ENCODE data around the gene SPDYA.

SPDYA gene

DNA sequence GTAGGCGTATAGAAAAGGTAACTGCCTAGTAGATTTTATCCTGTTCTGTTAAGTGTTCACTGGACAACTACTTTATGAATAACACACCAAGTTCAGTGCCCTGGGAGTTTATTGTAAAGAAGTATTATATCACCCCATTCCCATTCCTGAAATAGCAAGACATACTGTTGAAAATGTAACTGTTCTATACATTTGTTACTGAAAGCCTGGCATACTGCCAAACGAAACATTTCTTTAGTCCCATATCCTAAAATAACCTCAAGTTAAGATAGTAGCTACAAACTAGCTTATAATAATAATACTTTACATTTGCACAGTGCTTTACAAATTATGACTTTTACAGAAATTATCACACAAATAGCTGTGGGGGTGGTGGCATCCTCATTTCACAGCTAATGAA, 25.1 kb downstream of the SPDYA start:
- H3K36me3 ChIP-seq (ENCODE audit: control insufficient read depth, insufficient read depth, low read length) = no peaks in the 10 kb centered on the region
- no peak overlapping the region for H3K9ac ChIP-seq (ENCODE audit: low read length)
- no peak overlapping the region for H3K27ac ChIP-seq (ENCODE audit: low read depth, low read length)
- no peaks in the 10 kb centered on the region for H3K27me3 ChIP-seq (ENCODE audit: control insufficient read depth, insufficient read depth, low read length)
- H3K4me3 ChIP-seq (ENCODE audit: low read length) = no peak overlapping the region
- H3K4me1 ChIP-seq (ENCODE audit: control insufficient read depth, insufficient read depth, low read length) = no peaks in the 10 kb centered on the region

- Histone ChIP-seq H3K4me3 (ENCODE audit: low read length) (no peak overlapping the region), H3K9ac (ENCODE audit: low read length) (no peak overlapping the region), H3K27me3 (ENCODE audit: control insufficient read depth, insufficient read depth, low read length) (no peaks in the 10 kb centered on the region), H3K36me3 (ENCODE audit: control insufficient read depth, insufficient read depth, low read length) (no peaks in the 10 kb centered on the region), H3K27ac (ENCODE audit: low read depth, low read length) (no peak overlapping the region), H3K4me1 (ENCODE audit: control insufficient read depth, insufficient read depth, low read length) (no peaks in the 10 kb centered on the region)
Measured at GRCh38 chr2:28838971-28839370, 28.3 kb downstream of the SPDYA start.

DNA sequence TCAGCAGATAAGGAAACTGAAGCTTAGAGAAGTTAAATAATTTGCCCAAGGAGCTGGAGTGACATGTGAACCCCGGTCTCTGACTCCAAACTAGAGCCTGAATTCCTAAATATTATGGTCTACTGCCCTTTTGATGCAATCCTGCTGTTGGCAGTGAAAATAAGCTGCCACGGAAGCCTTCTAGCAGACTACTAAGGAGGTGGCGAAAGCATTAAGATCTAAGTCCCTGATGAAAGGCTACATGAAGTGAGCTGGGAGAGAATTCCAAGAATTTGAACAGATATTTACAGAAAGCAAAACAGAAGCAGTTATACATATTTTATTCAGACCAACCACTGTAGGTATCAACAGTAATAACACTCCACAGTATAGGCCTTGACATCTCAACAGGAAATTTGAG, 31.4 kb downstream of the SPDYA start:
- H3K4me3 ChIP-seq (ENCODE audit: low read length) = no peak overlapping the region
- H3K27ac ChIP-seq (ENCODE audit: low read depth, low read length) = no peak overlapping the region
- H3K27me3 ChIP-seq (ENCODE audit: control insufficient read depth, insufficient read depth, low read length) = no peaks in the 10 kb centered on the region
- H3K36me3 ChIP-seq (ENCODE audit: control insufficient read depth, insufficient read depth, low read length) = no peaks in the 10 kb centered on the region
- H3K9ac ChIP-seq (ENCODE audit: low read length) = no peak overlapping the region
- H3K4me1 ChIP-seq (ENCODE audit: control insufficient read depth, insufficient read depth, low read length) = no peaks in the 10 kb centered on the region

GRCh38 chr2:28855193-28855592, 44.6 kb downstream of the SPDYA start:
- no peak overlapping the region for H3K4me3 ChIP-seq (ENCODE audit: low read length)
- H3K27me3 ChIP-seq (ENCODE audit: control insufficient read depth, insufficient read depth, low read length) = no peaks in the 10 kb centered on the region
- no peaks in the 10 kb centered on the region for H3K4me1 ChIP-seq (ENCODE audit: control insufficient read depth, insufficient read depth, low read length)
- H3K36me3 ChIP-seq (ENCODE audit: control insufficient read depth, insufficient read depth, low read length) = no peaks in the 10 kb centered on the region
- H3K9ac ChIP-seq (ENCODE audit: low read length) = no peak overlapping the region
- no peak overlapping the region for H3K27ac ChIP-seq (ENCODE audit: low read depth, low read length)

DNA sequence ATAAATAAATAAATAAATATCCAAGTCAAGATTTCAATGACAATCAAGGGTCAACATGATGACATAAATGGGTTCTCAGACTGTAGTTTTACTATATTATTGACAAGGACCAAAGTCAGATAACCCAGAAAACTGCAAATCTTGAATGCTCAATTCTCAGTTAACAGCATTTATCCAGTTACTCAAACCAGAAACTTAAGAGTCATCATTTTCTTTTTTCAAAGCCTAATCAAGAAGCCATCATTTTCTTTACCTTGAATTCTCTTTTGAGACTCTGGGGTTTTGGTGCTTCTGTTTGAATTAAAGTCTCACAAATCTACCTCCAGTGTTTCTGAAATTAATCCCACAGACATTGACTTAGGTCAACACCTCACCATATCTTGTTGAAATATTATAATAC, 45.3 kb downstream of the SPDYA start:
- H3K4me1 ChIP-seq (ENCODE audit: control insufficient read depth, insufficient read depth, low read length) = no peaks in the 10 kb centered on the region
- no peak overlapping the region for H3K9ac ChIP-seq (ENCODE audit: low read length)
- H3K36me3 ChIP-seq (ENCODE audit: control insufficient read depth, insufficient read depth, low read length) = peaks cover 3% of the 10 kb centered on the region
- no peak overlapping the region for H3K27ac ChIP-seq (ENCODE audit: low read depth, low read length)
- no peaks in the 10 kb centered on the region for H3K27me3 ChIP-seq (ENCODE audit: control insufficient read depth, insufficient read depth, low read length)
- no peak overlapping the region for H3K4me3 ChIP-seq (ENCODE audit: low read length)

DNA sequence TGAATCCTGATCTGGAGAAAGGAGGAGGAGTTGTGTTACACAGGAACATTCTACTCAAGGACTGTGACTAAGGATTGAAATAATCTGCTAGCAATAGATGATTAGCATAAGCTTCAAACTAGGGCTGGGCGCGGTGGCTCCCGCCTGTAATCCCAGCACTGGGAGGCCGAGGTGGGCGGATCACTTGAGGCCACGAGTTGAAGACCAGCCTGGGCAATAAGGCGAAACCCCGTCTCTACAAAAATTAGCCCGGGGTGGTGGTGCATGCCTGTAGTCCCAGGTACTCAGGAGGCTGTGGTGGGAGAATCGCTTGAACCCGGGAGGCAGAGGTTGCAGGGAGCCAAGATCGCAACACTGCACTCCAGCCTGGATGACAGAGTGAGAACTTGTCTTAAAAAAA, 58.0 kb downstream of the SPDYA start:
- no peaks in the 10 kb centered on the region for H3K27me3 ChIP-seq (ENCODE audit: control insufficient read depth, insufficient read depth, low read length)
- H3K9ac ChIP-seq (ENCODE audit: low read length) = no peak overlapping the region
- peaks cover 3% of the 10 kb centered on the region for H3K36me3 ChIP-seq (ENCODE audit: control insufficient read depth, insufficient read depth, low read length)
- peak overlapping the region; percentile 84 for H3K4me3 ChIP-seq (ENCODE audit: low read length)
- no peak overlapping the region for H3K27ac ChIP-seq (ENCODE audit: low read depth, low read length)
- H3K4me1 ChIP-seq (ENCODE audit: control insufficient read depth, insufficient read depth, low read length) = peaks cover 8% of the 10 kb centered on the region

DNA sequence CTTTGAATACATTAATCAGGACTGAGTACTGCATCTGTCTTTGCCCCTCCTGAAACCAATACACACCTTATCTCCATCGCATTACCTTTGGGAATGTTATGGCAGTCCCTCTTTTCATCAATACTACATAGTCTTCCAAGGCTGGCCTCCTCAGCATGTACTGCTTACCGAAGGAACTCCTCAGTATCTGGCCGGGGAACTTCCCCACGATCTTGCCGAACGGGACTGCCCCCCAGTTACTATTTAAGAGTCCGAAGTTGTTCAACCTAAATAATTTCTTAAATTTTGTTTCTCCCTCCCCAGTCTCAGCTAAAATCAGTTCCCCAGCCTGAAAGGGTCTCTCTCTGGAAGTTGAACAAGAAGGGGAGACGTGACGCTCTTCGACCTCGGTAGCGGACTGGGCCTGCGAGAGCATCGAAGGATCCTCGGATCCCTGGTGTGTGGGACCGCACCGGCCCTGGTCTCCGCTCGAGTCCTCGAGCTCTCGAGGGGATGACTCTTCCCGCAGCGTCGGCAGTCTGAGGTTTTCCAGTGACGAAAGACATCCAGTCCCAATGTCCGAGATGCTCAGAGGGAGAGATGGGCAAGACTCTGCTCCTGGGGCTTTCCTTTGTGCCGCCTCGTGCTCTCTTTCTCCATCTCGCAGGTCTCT, 59.0 kb downstream of the SPDYA start:
- peak overlapping the region; percentile 39 for H3K9ac ChIP-seq (ENCODE audit: low read length)
- H3K27ac ChIP-seq (ENCODE audit: low read depth, low read length) = peak overlapping the region; percentile 60
- H3K4me3 ChIP-seq (ENCODE audit: low read length) = peak overlapping the region; percentile 84
- peaks cover 8% of the 10 kb centered on the region for H3K4me1 ChIP-seq (ENCODE audit: control insufficient read depth, insufficient read depth, low read length)
- H3K36me3 ChIP-seq (ENCODE audit: control insufficient read depth, insufficient read depth, low read length) = no peaks in the 10 kb centered on the region
- no peaks in the 10 kb centered on the region for H3K27me3 ChIP-seq (ENCODE audit: control insufficient read depth, insufficient read depth, low read length)

GRCh38 chr2:28870146-28870891, 59.7 kb downstream of the SPDYA start, which contains the start of gene TRMT61B:
TRMT61B (minus strand) TSS chr2:28870309; CDS start chr2:28870277, 32 bp downstream.
- H3K27ac ChIP-seq (ENCODE audit: low read depth, low read length) = peak within 1 kb of the TSS; percentile 60
- peaks cover 8% of the 10 kb centered on the region for H3K4me1 ChIP-seq (ENCODE audit: control insufficient read depth, insufficient read depth, low read length)
- peak within 1 kb of the TSS; percentile 84 for H3K4me3 ChIP-seq (ENCODE audit: low read length)
- H3K36me3 ChIP-seq (ENCODE audit: control insufficient read depth, insufficient read depth, low read length) = no peaks in the 10 kb centered on the region
- no peaks in the 10 kb centered on the region for H3K27me3 ChIP-seq (ENCODE audit: control insufficient read depth, insufficient read depth, low read length)
- H3K9ac ChIP-seq (ENCODE audit: low read length) = peak within 1 kb of the TSS; percentile 84

DNA sequence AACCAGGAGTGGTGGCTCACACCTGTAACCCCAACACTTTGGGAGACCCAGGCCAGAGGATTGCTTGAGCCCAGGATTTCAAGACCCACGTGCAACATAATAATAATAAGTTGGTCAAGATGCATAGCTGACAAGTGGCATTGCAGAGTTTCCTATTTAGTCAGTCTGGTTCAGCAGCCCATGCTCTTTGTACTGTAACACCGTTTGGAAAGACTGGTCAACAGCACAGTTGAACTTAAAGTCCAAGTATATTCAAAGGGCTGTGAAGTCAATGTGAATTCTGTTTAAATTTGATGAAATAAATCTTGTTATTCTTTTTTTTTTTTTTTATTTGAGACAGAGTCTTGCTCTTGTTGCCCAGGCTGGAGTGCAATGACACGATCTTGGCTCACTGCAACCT, 61.0 kb downstream of the SPDYA start:
- Histone ChIP-seq H3K27ac (ENCODE audit: low read depth, low read length) (no peak overlapping the region), H3K4me1 (ENCODE audit: control insufficient read depth, insufficient read depth, low read length) (peaks cover 8% of the 10 kb centered on the region), H3K4me3 (ENCODE audit: low read length) (no peak overlapping the region), H3K27me3 (ENCODE audit: control insufficient read depth, insufficient read depth, low read length) (no peaks in the 10 kb centered on the region), H3K9ac (ENCODE audit: low read length) (no peak overlapping the region), H3K36me3 (ENCODE audit: control insufficient read depth, insufficient read depth, low read length) (no peaks in the 10 kb centered on the region)

GRCh38 chr2:28880193-28880592, 69.6 kb downstream of the SPDYA start:
- Histone ChIP-seq H3K36me3 (ENCODE audit: control insufficient read depth, insufficient read depth, low read length) (no peaks in the 10 kb centered on the region), H3K4me3 (ENCODE audit: low read length) (no peak overlapping the region), H3K9ac (ENCODE audit: low read length) (no peak overlapping the region), H3K27me3 (ENCODE audit: control insufficient read depth, insufficient read depth, low read length) (no peaks in the 10 kb centered on the region), H3K4me1 (ENCODE audit: control insufficient read depth, insufficient read depth, low read length) (no peaks in the 10 kb centered on the region), H3K27ac (ENCODE audit: low read depth, low read length) (no peak overlapping the region)

DNA sequence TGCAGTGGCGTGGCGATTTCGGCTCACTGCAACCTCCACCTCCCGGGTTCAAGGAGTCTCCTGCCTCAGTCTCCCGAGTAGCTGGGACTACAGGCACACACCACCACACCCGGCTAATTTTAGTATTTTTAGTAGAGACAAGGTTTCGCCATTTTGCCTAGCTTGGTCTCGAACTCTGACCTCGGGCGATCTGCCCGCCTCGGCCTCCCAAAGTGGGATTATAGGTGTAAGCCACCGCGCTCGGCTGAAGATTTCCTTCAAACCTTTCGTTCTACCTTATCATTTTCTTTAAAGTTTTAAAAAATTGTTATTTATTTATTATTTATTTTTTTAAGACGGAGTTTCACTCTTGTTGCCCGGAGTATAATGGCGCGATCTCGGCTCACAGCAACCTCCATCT, 82.9 kb downstream of the SPDYA start:
- no peaks in the 10 kb centered on the region for H3K27me3 ChIP-seq (ENCODE audit: control insufficient read depth, insufficient read depth, low read length)
- H3K9ac ChIP-seq (ENCODE audit: low read length) = no peak overlapping the region
- no peak overlapping the region for H3K27ac ChIP-seq (ENCODE audit: low read depth, low read length)
- no peak overlapping the region for H3K4me3 ChIP-seq (ENCODE audit: low read length)
- no peaks in the 10 kb centered on the region for H3K36me3 ChIP-seq (ENCODE audit: control insufficient read depth, insufficient read depth, low read length)
- peaks cover 7% of the 10 kb centered on the region for H3K4me1 ChIP-seq (ENCODE audit: control insufficient read depth, insufficient read depth, low read length)

DNA sequence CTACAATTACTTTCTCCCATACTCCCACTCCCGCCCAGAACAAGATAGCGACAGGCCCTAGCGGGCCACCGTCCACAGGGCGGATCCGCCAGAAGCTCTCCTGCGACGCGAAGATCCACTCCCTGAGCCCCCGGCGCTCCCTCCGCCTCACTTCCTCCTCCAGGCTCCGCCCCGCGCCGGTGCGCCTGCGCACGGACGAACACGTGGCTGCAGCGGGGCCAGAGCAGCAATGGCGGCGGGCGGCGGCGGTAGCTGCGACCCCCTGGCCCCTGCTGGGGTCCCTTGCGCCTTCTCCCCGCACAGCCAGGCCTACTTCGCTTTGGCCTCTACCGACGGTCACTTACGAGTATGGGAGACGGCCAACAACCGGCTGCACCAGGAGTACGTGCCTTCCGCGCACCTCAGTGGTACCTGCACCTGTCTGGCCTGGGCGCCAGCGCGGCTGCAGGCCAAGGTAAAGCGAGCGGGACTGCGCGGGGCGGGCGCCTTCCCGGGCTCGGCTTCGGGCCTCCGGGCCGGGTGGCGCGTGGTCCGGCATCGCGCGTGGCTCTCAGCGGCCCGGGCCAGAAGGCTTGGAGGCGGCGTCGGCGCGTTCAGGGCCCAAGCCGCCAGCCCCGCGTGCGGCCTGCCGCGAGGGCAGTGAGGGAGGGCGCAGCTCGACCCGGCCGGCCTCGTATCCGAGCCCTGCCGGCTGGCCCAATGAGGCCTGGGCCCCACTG, 84.0 kb downstream of the SPDYA start, which contains the start of gene WDR43:
WDR43 (plus strand) TSS at position 198 of the 719 bp plus-strand sequence; CDS start at position 230, 32 bp downstream.
- Histone ChIP-seq H3K27me3 (ENCODE audit: control insufficient read depth, insufficient read depth, low read length) (no peaks in the 10 kb centered on the region), H3K36me3 (ENCODE audit: control insufficient read depth, insufficient read depth, low read length) (no peaks in the 10 kb centered on the region), H3K9ac (ENCODE audit: low read length) (peak within 1 kb of the TSS; percentile 90), H3K4me3 (ENCODE audit: low read length) (peak within 1 kb of the TSS; percentile 98), H3K27ac (ENCODE audit: low read depth, low read length) (peak within 1 kb of the TSS; percentile 74), H3K4me1 (ENCODE audit: control insufficient read depth, insufficient read depth, low read length) (peaks cover 7% of the 10 kb centered on the region)
